ENCODE measurements around the gene ANKRD16.

DNA sequence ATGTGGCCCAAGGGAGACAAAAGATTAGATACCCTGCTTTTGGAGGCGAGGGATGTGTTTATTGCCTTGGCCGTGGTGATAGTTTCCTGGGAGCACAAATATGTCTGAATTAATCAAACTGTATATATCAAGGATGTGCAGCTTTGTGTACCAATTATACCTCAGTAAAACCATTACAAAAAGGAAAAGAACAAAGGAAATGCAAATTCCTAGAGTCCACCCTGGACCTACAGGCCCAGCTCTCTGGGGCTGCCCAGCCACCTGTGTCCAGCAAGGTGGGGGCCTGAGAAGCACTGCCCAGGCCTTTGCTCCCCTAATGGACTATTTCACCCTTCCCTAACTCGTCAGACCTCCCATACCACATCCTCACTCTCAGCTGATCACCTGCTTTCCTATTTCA lies 20.5 kb downstream of the ANKRD16 start:
- TF ChIP-seq, protein P1, sequence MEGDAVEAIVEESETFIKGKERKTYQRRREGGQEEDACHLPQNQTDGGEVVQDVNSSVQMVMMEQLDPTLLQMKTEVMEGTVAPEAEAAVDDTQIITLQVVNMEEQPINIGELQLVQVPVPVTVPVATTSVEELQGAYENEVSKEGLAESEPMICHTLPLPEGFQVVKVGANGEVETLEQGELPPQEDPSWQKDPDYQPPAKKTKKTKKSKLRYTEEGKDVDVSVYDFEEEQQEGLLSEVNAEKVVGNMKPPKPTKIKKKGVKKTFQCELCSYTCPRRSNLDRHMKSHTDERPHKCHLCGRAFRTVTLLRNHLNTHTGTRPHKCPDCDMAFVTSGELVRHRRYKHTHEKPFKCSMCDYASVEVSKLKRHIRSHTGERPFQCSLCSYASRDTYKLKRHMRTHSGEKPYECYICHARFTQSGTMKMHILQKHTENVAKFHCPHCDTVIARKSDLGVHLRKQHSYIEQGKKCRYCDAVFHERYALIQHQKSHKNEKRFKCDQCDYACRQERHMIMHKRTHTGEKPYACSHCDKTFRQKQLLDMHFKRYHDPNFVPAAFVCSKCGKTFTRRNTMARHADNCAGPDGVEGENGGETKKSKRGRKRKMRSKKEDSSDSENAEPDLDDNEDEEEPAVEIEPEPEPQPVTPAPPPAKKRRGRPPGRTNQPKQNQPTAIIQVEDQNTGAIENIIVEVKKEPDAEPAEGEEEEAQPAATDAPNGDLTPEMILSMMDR (IDR thresholded peaks at IDR 0.05), result no peak
- TF ChIP-seq POLR2A (IDR thresholded peaks at IDR 0.05), result no peak
